ENCODE results near the gene STXBP5.

DNA sequence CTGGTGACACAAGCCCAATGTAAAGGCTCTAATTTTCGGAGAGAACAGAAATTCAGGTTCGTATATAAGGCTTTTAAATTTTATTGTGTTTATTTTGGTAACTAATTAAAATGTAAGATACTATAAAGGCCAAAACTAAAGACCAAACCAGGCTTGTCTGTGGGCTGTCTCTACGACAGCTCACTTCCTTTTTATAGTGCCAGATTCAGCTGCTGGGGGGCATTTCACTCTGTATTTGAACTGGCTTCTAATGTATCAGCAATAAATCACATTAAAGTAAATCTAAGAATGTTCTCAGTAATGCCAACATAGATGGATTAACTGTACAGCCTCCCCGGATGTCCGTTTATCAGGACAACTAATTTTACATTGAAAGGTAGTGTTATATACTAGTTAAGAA, 31.1 kb upstream of the STXBP5 start:
- TF ChIP-seq, protein P1, sequence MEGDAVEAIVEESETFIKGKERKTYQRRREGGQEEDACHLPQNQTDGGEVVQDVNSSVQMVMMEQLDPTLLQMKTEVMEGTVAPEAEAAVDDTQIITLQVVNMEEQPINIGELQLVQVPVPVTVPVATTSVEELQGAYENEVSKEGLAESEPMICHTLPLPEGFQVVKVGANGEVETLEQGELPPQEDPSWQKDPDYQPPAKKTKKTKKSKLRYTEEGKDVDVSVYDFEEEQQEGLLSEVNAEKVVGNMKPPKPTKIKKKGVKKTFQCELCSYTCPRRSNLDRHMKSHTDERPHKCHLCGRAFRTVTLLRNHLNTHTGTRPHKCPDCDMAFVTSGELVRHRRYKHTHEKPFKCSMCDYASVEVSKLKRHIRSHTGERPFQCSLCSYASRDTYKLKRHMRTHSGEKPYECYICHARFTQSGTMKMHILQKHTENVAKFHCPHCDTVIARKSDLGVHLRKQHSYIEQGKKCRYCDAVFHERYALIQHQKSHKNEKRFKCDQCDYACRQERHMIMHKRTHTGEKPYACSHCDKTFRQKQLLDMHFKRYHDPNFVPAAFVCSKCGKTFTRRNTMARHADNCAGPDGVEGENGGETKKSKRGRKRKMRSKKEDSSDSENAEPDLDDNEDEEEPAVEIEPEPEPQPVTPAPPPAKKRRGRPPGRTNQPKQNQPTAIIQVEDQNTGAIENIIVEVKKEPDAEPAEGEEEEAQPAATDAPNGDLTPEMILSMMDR (IDR thresholded peaks at IDR 0.05; ENCODE audit: low read depth, low read length, missing input control) = no peak
- TF ChIP-seq, protein P2, sequence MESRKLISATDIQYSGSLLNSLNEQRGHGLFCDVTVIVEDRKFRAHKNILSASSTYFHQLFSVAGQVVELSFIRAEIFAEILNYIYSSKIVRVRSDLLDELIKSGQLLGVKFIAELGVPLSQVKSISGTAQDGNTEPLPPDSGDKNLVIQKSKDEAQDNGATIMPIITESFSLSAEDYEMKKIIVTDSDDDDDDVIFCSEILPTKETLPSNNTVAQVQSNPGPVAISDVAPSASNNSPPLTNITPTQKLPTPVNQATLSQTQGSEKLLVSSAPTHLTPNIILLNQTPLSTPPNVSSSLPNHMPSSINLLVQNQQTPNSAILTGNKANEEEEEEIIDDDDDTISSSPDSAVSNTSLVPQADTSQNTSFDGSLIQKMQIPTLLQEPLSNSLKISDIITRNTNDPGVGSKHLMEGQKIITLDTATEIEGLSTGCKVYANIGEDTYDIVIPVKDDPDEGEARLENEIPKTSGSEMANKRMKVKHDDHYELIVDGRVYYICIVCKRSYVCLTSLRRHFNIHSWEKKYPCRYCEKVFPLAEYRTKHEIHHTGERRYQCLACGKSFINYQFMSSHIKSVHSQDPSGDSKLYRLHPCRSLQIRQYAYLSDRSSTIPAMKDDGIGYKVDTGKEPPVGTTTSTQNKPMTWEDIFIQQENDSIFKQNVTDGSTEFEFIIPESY (IDR thresholded peaks at IDR 0.05) = no peak
- TF ChIP-seq, protein P3, sequence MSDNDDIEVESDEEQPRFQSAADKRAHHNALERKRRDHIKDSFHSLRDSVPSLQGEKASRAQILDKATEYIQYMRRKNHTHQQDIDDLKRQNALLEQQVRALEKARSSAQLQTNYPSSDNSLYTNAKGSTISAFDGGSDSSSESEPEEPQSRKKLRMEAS (IDR thresholded peaks at IDR 0.05) = no peak
- TF ChIP-seq GABPA (IDR thresholded peaks at IDR 0.05 in 1 of 2, conservative IDR thresholded peaks at IDR 0.05 in 1 of 2) = no peak
- no peak for TF ChIP-seq TAF1 (conservative IDR thresholded peaks at IDR 0.05)
- TF ChIP-seq RXRA (IDR thresholded peaks at IDR 0.05) = no peak
- TF ChIP-seq RAD21 (IDR thresholded peaks at IDR 0.05) = no peak
- TF ChIP-seq HNF4A (conservative IDR thresholded peaks at IDR 0.05) = no peak
- no peak for TF ChIP-seq EGR1 (IDR thresholded peaks at IDR 0.05; ENCODE audit: low read depth in 2 of 2)
- TF ChIP-seq, protein P4, sequence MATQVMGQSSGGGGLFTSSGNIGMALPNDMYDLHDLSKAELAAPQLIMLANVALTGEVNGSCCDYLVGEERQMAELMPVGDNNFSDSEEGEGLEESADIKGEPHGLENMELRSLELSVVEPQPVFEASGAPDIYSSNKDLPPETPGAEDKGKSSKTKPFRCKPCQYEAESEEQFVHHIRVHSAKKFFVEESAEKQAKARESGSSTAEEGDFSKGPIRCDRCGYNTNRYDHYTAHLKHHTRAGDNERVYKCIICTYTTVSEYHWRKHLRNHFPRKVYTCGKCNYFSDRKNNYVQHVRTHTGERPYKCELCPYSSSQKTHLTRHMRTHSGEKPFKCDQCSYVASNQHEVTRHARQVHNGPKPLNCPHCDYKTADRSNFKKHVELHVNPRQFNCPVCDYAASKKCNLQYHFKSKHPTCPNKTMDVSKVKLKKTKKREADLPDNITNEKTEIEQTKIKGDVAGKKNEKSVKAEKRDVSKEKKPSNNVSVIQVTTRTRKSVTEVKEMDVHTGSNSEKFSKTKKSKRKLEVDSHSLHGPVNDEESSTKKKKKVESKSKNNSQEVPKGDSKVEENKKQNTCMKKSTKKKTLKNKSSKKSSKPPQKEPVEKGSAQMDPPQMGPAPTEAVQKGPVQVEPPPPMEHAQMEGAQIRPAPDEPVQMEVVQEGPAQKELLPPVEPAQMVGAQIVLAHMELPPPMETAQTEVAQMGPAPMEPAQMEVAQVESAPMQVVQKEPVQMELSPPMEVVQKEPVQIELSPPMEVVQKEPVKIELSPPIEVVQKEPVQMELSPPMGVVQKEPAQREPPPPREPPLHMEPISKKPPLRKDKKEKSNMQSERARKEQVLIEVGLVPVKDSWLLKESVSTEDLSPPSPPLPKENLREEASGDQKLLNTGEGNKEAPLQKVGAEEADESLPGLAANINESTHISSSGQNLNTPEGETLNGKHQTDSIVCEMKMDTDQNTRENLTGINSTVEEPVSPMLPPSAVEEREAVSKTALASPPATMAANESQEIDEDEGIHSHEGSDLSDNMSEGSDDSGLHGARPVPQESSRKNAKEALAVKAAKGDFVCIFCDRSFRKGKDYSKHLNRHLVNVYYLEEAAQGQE (IDR thresholded peaks at IDR 0.05) = no peak
- TF ChIP-seq YY1 (IDR thresholded peaks at IDR 0.05) = no peak

All from liver (tissue), 3 donors.